A549 (cell line): ENCODE measurements around the gene RNF123.

Source experiments
- CBX2 ChIP-seq: fragments of 200-600 bp; sonication (generic); IDR thresholded peaks from 2 replicates; pipeline ENCODE4 v1.6.1; 2016; ENCODE audit warnings: low read depth, mild to moderate bottlenecking, borderline replicate concordance
- POLR2A ChIP-seq: IDR thresholded peaks from 2 replicates; pipeline ENCODE4 v1.6.1; 2012; ENCODE audit warnings: mild to moderate bottlenecking, low read length
- RNF2 ChIP-seq: fragments of 200-600 bp; sonication (generic); IDR thresholded peaks from 2 replicates; pipeline ENCODE4 v1.6.1; 2016; ENCODE audit warnings: low read depth, mild to moderate bottlenecking, antibody characterized with exemption, moderate library complexity, borderline replicate concordance
- TF ChIP-seq, protein P1 (sequence below): fragments of >200 bp; sonication (Bioruptor Twin); formaldehyde crosslinking; IDR thresholded peaks from 3 replicates; pipeline ENCODE4 v1.5.1; 2016

DNA sequence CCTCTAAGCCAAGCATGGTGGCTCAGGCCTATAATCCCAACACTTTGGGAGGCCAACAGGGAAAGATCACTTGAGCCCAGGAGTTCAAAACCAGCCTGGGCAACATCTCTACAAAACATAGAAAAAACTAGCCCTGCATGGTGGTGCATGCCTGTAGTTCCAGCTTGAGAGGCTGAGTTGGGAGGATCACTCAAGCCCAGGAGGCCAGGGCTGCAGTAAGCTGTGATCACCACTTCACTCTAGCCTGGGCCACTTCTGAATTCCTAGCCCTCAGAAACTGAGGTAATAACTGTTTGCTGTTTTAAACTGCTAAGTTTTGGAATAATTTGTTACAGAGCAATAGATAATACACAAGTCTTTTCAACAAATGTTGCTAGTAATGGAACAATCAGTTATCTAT is 80.6 kb downstream of the RNF123 start:
- TF ChIP-seq POLR2A (no peak), CBX2 (no peak), RNF2 (no peak)
- TF ChIP-seq, protein P1, sequence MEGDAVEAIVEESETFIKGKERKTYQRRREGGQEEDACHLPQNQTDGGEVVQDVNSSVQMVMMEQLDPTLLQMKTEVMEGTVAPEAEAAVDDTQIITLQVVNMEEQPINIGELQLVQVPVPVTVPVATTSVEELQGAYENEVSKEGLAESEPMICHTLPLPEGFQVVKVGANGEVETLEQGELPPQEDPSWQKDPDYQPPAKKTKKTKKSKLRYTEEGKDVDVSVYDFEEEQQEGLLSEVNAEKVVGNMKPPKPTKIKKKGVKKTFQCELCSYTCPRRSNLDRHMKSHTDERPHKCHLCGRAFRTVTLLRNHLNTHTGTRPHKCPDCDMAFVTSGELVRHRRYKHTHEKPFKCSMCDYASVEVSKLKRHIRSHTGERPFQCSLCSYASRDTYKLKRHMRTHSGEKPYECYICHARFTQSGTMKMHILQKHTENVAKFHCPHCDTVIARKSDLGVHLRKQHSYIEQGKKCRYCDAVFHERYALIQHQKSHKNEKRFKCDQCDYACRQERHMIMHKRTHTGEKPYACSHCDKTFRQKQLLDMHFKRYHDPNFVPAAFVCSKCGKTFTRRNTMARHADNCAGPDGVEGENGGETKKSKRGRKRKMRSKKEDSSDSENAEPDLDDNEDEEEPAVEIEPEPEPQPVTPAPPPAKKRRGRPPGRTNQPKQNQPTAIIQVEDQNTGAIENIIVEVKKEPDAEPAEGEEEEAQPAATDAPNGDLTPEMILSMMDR: no peak
